WTC11 (cell line): ENCODE measurements around the gene EXOC1. TPM values are rescaled to one million over a fixed set of nuclear protein-coding genes. Genes with fewer than 3 reads are reported as not detected.

ENCODE experiments used
- ATAC-seq: fragments of 200-7000 bp; cut with Tn5 transposase; 2 replicates; pipeline ENCODE4 v1.10.0; 2021; ENCODE audit warnings: mild to moderate bottlenecking, moderate library complexity
- CTCF ChIA-PET: fragments of 300-600 bp; sonication (Branson Sonifier 250); formaldehyde crosslinking; loops from one replicate; lab custom pipeline; 2021; ENCODE audit warnings: antibody characterized with exemption; lab: Charles Lee
- POLR2A ChIA-PET: fragments of 350-600 bp; sonication (Branson Sonifier 250); formaldehyde crosslinking; loops from one replicate; lab custom pipeline; 2021; ENCODE audit warnings: antibody characterized with exemption; lab: Charles Lee
- DNase-seq: peaks from one replicate; pipeline ENCODE4 v3.0.0; 2021; ENCODE audit warnings: low spot score
- H3K27ac Mint-ChIP-seq: 2 replicates; pipeline ENCODE4 v1.8.0; 2021; ENCODE audit warnings: mixed read lengths
- H3K27me3 Mint-ChIP-seq: 2 replicates; pipeline ENCODE4 v1.8.0; 2021; ENCODE audit warnings: low read depth, mild to moderate bottlenecking, moderate library complexity, mixed read lengths
- H3K36me3 Mint-ChIP-seq: 2 replicates; pipeline ENCODE4 v1.8.0; 2021; ENCODE audit warnings: mixed read lengths
- H3K4me1 Mint-ChIP-seq: 2 replicates; pipeline ENCODE4 v1.8.0; 2022; ENCODE audit warnings: mixed read lengths
- H3K4me3 Mint-ChIP-seq: 2 replicates; pipeline ENCODE4 v1.8.0; 2021; ENCODE audit warnings: mild to moderate bottlenecking, moderate library complexity, mixed read lengths
- H3K9me3 Mint-ChIP-seq: 2 replicates; pipeline ENCODE4 v1.8.0; 2021; ENCODE audit warnings: mixed read lengths
- ATF2 ChIP-seq: sonication (generic); formaldehyde crosslinking; IDR thresholded peaks from 2 replicates; pipeline ENCODE4 v1.8.1; 2022; ENCODE audit warnings: low read depth, missing genetic modification reagents, borderline replicate concordance
- ATF3 ChIP-seq: sonication (generic); formaldehyde crosslinking; conservative IDR thresholded peaks from 2 replicates; pipeline ENCODE4 v1.8.1; 2022; ENCODE audit warnings: mild to moderate bottlenecking, missing genetic modification reagents
- CREM ChIP-seq: sonication (generic); formaldehyde crosslinking; IDR thresholded peaks from 2 replicates; pipeline ENCODE4 v1.8.1; 2022; ENCODE audit warnings: mild to moderate bottlenecking, missing genetic modification reagents, moderate library complexity
- E2F1 ChIP-seq: sonication (generic); formaldehyde crosslinking; IDR thresholded peaks from 2 replicates; pipeline ENCODE4 v1.8.0; 2022; ENCODE audit warnings: mild to moderate bottlenecking, missing genetic modification reagents
- E2F4 ChIP-seq: sonication (generic); formaldehyde crosslinking; IDR thresholded peaks from 2 replicates; pipeline ENCODE4 v1.8.1; 2022; ENCODE audit warnings: low read depth, mild to moderate bottlenecking, moderate library complexity, missing genetic modification reagents, borderline replicate concordance
- ESRRA ChIP-seq: sonication (generic); formaldehyde crosslinking; IDR thresholded peaks from 2 replicates; pipeline ENCODE4 v1.8.1; 2022; ENCODE audit warnings: mild to moderate bottlenecking, missing genetic modification reagents, borderline replicate concordance
- FOXJ3 ChIP-seq: sonication (generic); formaldehyde crosslinking; IDR thresholded peaks from 2 replicates; pipeline ENCODE4 v1.9.0; 2021; ENCODE audit warnings: missing genetic modification reagents, mild to moderate bottlenecking, borderline replicate concordance
- JUN ChIP-seq: sonication (generic); formaldehyde crosslinking; IDR thresholded peaks from 2 replicates; pipeline ENCODE4 v1.8.0; 2023; ENCODE audit warnings: mild to moderate bottlenecking, missing genetic modification reagents
- KAT7 ChIP-seq: sonication (generic); formaldehyde crosslinking; IDR thresholded peaks from 2 replicates; pipeline ENCODE4 v1.8.1; 2023; ENCODE audit warnings: missing genetic modification reagents, mild to moderate bottlenecking, borderline replicate concordance
- MAX ChIP-seq: sonication (generic); formaldehyde crosslinking; IDR thresholded peaks from 2 replicates; pipeline ENCODE4 v1.8.0; 2022; ENCODE audit warnings: mild to moderate bottlenecking, missing genetic modification reagents
- MXD4 ChIP-seq: fragments of 250-450 bp; sonication (Bioruptor Pico); IDR thresholded peaks from 2 replicates; pipeline ENCODE4 v1.8.0; 2021; ENCODE audit warnings: mild to moderate bottlenecking, moderate library complexity, borderline replicate concordance
- NR1H2 ChIP-seq: sonication (generic); formaldehyde crosslinking; IDR thresholded peaks from 2 replicates; pipeline ENCODE4 v1.9.0; 2021; ENCODE audit warnings: mild to moderate bottlenecking, moderate library complexity, missing genetic modification reagents
- NR3C1 ChIP-seq: sonication (generic); formaldehyde crosslinking; conservative IDR thresholded peaks from 2 replicates; pipeline ENCODE4 v1.8.1; 2023; ENCODE audit warnings: low read depth, mild to moderate bottlenecking, missing genetic modification reagents
- PREB ChIP-seq: sonication (generic); formaldehyde crosslinking; IDR thresholded peaks from 2 replicates; pipeline ENCODE4 v1.8.1; 2022; ENCODE audit warnings: mild to moderate bottlenecking, missing genetic modification reagents, moderate library complexity, borderline replicate concordance
- RELA ChIP-seq: sonication (generic); formaldehyde crosslinking; IDR thresholded peaks from 2 replicates; pipeline ENCODE4 v1.8.1; 2022; ENCODE audit warnings: missing genetic modification reagents, mild to moderate bottlenecking, borderline replicate concordance
- SMAD3 ChIP-seq: sonication (generic); formaldehyde crosslinking; IDR thresholded peaks from 2 replicates; pipeline ENCODE4 v1.8.0; 2022; ENCODE audit warnings: missing genetic modification reagents, mild to moderate bottlenecking, borderline replicate concordance
- SOX15 ChIP-seq: fragments of 250-450 bp; sonication (Bioruptor Pico); IDR thresholded peaks from 2 replicates; pipeline ENCODE4 v1.9.0; 2021; ENCODE audit warnings: mild to moderate bottlenecking
- USF2 ChIP-seq: sonication (generic); formaldehyde crosslinking; IDR thresholded peaks from 2 replicates; pipeline ENCODE4 v1.8.1; 2023; ENCODE audit warnings: mild to moderate bottlenecking, missing genetic modification reagents, moderate library complexity
- ZMAT4 ChIP-seq: fragments of 250-450 bp; sonication (Bioruptor Pico); IDR thresholded peaks from 2 replicates; pipeline ENCODE4 v1.9.0; 2021; ENCODE audit warnings: mild to moderate bottlenecking
- ZNF219 ChIP-seq: sonication (generic); formaldehyde crosslinking; IDR thresholded peaks from 2 replicates; pipeline ENCODE4 v1.8.0; 2023; ENCODE audit warnings: missing genetic modification reagents, mild to moderate bottlenecking, borderline replicate concordance
- ZNF232 ChIP-seq: sonication (generic); formaldehyde crosslinking; IDR thresholded peaks from 2 replicates; pipeline ENCODE4 v1.8.0; 2022; ENCODE audit warnings: mild to moderate bottlenecking, missing genetic modification reagents
- ZNF512 ChIP-seq: sonication (generic); formaldehyde crosslinking; IDR thresholded peaks from 2 replicates; pipeline ENCODE4 v1.8.1; 2022; ENCODE audit warnings: missing genetic modification reagents, borderline replicate concordance
- ZSCAN18 ChIP-seq: fragments of 250-450 bp; sonication (Bioruptor Pico); IDR thresholded peaks from 2 replicates; pipeline ENCODE4 v2.1.2; 2022; ENCODE audit warnings: mild to moderate bottlenecking, moderate library complexity
- total RNA-seq: library from RNA; stranded (reverse); gene quantifications from 3 replicates; pipeline ENCODE4 v1.2.3, GENCODE V29; 2021

EXOC1 gene
- total RNA-seq, 1 experiment from 2014 or later = 19.0 TPM

GRCh38 chr4:55837903-55838302 lies 15.5 kb upstream of the EXOC1 start:
- Mint-ChIP-seq H3K27me3 (no peaks in the 10 kb centered on the region), H3K4me3 (no peak overlapping the region), H3K27ac (no peak overlapping the region), H3K36me3 (peaks cover 8% of the 10 kb centered on the region; the same call in 1 of the 2 replicates), H3K4me1 (peaks cover 11% of the 10 kb centered on the region), H3K9me3 (peaks cover 33% of the 10 kb centered on the region)
- ChIA-PET POLR2A (no interaction called here), CTCF (no interaction called here)
- DNase-seq (no peak), ATAC-seq (no peak)
- TF ChIP-seq NR1H2 (no peak), CREM (CRISPR knock-in tag) (no peak), ATF2 (CRISPR knock-in tag) (no peak), PREB (CRISPR knock-in tag) (no peak), E2F1 (CRISPR knock-in tag) (no peak), MXD4 (no peak), RELA (CRISPR knock-in tag) (no peak)

GRCh38 chr4:55838356-55838755 lies 15.1 kb upstream of the EXOC1 start:
- ATAC-seq (no peak), DNase-seq (no peak)
- Mint-ChIP-seq H3K9me3 (peaks cover 33% of the 10 kb centered on the region), H3K4me1 (peaks cover 11% of the 10 kb centered on the region), H3K36me3 (peaks cover 8% of the 10 kb centered on the region; the same call in 1 of the 2 replicates), H3K4me3 (no peak overlapping the region), H3K27me3 (no peaks in the 10 kb centered on the region), H3K27ac (no peak overlapping the region)
- ChIA-PET POLR2A (no interaction called here), CTCF (no interaction called here)
- TF ChIP-seq SOX15 = no peak
- TF ChIP-seq NR3C1 (CRISPR knock-in tag) = no peak
- TF ChIP-seq ATF3 (CRISPR knock-in tag) = no peak
- no peak for TF ChIP-seq MXD4
- no peak for TF ChIP-seq ZMAT4 (CRISPR knock-in tag)
- TF ChIP-seq JUN (CRISPR knock-in tag) = no peak
- TF ChIP-seq ZNF232 (CRISPR knock-in tag) = no peak
- no peak for TF ChIP-seq FOXJ3 (CRISPR knock-in tag)
- TF ChIP-seq E2F4 (CRISPR knock-in tag) = no peak
- no peak for TF ChIP-seq USF2 (CRISPR knock-in tag)
- no peak for TF ChIP-seq ZNF512 (CRISPR knock-in tag)
- no peak for TF ChIP-seq PREB (CRISPR knock-in tag)
- no peak for TF ChIP-seq SMAD3 (CRISPR knock-in tag)
- no peak for TF ChIP-seq ZSCAN18 (CRISPR knock-in tag)
- TF ChIP-seq ZNF219 (CRISPR knock-in tag) = no peak
- no peak for TF ChIP-seq MAX
- TF ChIP-seq KAT7 (CRISPR knock-in tag) = no peak
- TF ChIP-seq ESRRA (CRISPR knock-in tag) = no peak
